GM12878 (cell line): ENCODE data around the gene IRF2BPL. TPM values are rescaled to one million over a fixed set of nuclear protein-coding genes. Genes with fewer than 3 reads are reported as not detected.

Experiments used
- BCL11A ChIP-seq: IDR thresholded peaks from 2 replicates; pipeline ENCODE4 v1.6.1; 2011; ENCODE audit warnings: low read depth, low read length
- CEBPB ChIP-seq, 2 experiments: fragments of 150-350 bp in 1 of 2; IDR thresholded peaks; 2 replicates each; pipeline ENCODE4 v1.6.1; 2012 to 2014; ENCODE audit warnings: low read depth in 2 of 2, low read length in 2 of 2, borderline replicate concordance in 1 of 2, inconsistent platforms in 1 of 2
- HDAC6 ChIP-seq: fragments of 200-600 bp; sonication (generic); IDR thresholded peaks from one replicate; pipeline ENCODE4 v1.8.0; 2017; ENCODE audit warnings: antibody characterized with exemption; ENCODE audit not compliant: unreplicated experiment
- NR2C1 ChIP-seq: fragments of 450-650 bp; IDR thresholded peaks from 2 replicates; pipeline ENCODE4 v1.6.1; 2017; ENCODE audit warnings: antibody characterized with exemption, mild to moderate bottlenecking, moderate library complexity
- NR2C2 ChIP-seq: IDR thresholded peaks from 2 replicates; pipeline ENCODE4 v1.6.1; 2011; ENCODE audit warnings: borderline replicate concordance, low read depth; ENCODE audit not compliant: control insufficient read depth, insufficient read length
- POU2F2 ChIP-seq: IDR thresholded peaks from 3 replicates; pipeline ENCODE4 v1.6.1; 2011; ENCODE audit warnings: low read depth, mild to moderate bottlenecking, low read length, borderline replicate concordance
- RBBP5 ChIP-seq: fragments of 200-600 bp; sonication (generic); conservative IDR thresholded peaks from 2 replicates; pipeline ENCODE4 v1.6.1; 2016
- RELB ChIP-seq: fragments of 450-650 bp; IDR thresholded peaks from 2 replicates; pipeline ENCODE4 v1.6.1; 2017; ENCODE audit warnings: low read depth, mild to moderate bottlenecking, moderate library complexity
- RFX5 ChIP-seq: IDR thresholded peaks from 2 replicates; pipeline ENCODE4 v1.6.1; 2011; ENCODE audit warnings: low read depth, low read length, improper control_type of control experiment
- TAF1 ChIP-seq: IDR thresholded peaks from 2 replicates; pipeline ENCODE4 v1.6.1; 2011; ENCODE audit warnings: mild to moderate bottlenecking, low read depth, low read length, borderline replicate concordance
- TARDBP ChIP-seq: IDR thresholded peaks from 2 replicates; pipeline ENCODE4 v1.6.1; 2016; ENCODE audit warnings: borderline replicate concordance
- polyA plus RNA-seq, 11 experiments: library from polyadenylated mRNA; depleted of rRNA in 4 of 11; unstranded in 6 of 11; stranded (reverse) in 5 of 11; fragments of >200 nt; fragmentation: Nextera tagmentation in 4 of 11; fragmentation: Illumina TruSeq in 1 of 11; extraction: Ambion mirVana in 4 of 11; extraction: Trizol in 1 of 11; gene quantifications; 1 replicate in 1 of 11; 2 replicates in 10 of 11; pipeline versions ENCODE4 v1.2.1 to v1.2.3, GENCODE V29; 2011 to 2016; ENCODE audit warnings: inconsistent platforms in 2 of 11, missing spikeins in 2 of 11, low read depth in 1 of 11
- total RNA-seq, 4 experiments: library from RNA; depleted of rRNA in 3 of 4; stranded (reverse); fragments of >200 nt in 3 of 4; fragmentation: Illumina TruSeq in 1 of 4; extraction: Trizol in 1 of 4; gene quantifications; 2 replicates each; pipeline versions ENCODE4 v1.2.1 to v1.2.3, GENCODE V29; 2013 to 2021
- TF ChIP-seq, protein P1 (sequence below): IDR thresholded peaks from 2 replicates; pipeline ENCODE4 v1.6.1; 2012; ENCODE audit warnings: mild to moderate bottlenecking, low read depth, low read length
- TF ChIP-seq, protein P2 (sequence below): fragments of 150-350 bp; IDR thresholded peaks from 2 replicates; pipeline ENCODE4 v1.6.1; 2016; ENCODE audit warnings: low read depth, low read length
- TF ChIP-seq, protein P3 (sequence below): fragments of 450-650 bp; IDR thresholded peaks from 2 replicates; pipeline ENCODE4 v1.6.1; 2017; ENCODE audit warnings: mild to moderate bottlenecking, moderate library complexity
- TF ChIP-seq, protein P4 (sequence below): IDR thresholded peaks from 2 replicates; pipeline ENCODE4 v1.6.1; 2011; ENCODE audit warnings: low read depth, low read length, improper control_type of control experiment, borderline replicate concordance

Gene IRF2BPL
- total and polyA plus RNA-seq, 10 of the 15 experiments (the other 5 are each of a cell fraction or from before 2014, with no cell fraction given): 1.2 to 34.5 (median 3.1) TPM

DNA sequence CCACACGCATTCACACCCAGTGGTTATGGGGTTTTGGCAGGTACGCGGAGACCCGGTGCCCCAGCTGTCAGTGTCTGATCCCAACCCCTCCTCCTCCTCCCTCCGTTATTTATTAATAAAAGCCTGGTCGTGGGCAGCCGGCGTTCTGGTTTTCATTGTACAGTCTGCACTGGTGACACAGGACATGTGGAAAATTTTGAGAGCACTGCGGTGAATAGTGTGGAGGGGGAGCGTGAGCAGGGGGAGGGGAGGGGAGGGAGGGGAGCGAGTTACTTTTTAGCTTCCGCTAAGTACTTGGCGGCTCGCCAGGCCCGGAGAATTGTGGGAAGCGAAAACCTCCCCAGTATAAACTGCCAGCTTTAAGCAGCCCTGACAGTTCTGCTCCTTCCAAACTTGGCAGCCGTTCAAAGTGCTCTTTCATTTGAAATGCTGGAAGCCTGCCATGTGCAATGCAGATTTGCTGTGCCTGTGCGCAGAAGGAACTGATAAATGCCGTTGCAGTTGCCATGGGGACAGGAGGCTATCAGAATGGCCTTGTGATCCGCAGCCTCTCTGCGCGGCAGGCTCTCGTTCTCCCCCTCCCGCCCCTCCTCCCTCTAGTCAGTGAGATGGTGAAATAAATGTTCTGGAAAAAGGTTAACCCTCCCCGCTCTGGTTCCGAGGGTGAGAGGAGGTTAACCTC lies 11.7 kb upstream of the IRF2BPL start (continued):
- TF ChIP-seq RFX5 (peak; percentile 49; the same call in 1 of the 2 replicates), NR2C2 (no peak), TARDBP (no peak), CEBPB (IDR thresholded peaks at IDR 0.05; ENCODE audit: borderline replicate concordance in 1 of 2, low read depth in 2 of 2, low read length in 2 of 2) (no peak), RELB (0 out of 2 replicates have a peak, but pooled peaks have one; percentile 74), BCL11A (peak; percentile 14; the same call in 1 of the 2 replicates), RBBP5 (no peak), HDAC6 (no peak), POU2F2 (no peak; the same call in 2 of the 3 replicates), NR2C1 (no peak), TAF1 (peak; percentile 75; the same call in 1 of the 2 replicates)
- TF ChIP-seq, protein P1, sequence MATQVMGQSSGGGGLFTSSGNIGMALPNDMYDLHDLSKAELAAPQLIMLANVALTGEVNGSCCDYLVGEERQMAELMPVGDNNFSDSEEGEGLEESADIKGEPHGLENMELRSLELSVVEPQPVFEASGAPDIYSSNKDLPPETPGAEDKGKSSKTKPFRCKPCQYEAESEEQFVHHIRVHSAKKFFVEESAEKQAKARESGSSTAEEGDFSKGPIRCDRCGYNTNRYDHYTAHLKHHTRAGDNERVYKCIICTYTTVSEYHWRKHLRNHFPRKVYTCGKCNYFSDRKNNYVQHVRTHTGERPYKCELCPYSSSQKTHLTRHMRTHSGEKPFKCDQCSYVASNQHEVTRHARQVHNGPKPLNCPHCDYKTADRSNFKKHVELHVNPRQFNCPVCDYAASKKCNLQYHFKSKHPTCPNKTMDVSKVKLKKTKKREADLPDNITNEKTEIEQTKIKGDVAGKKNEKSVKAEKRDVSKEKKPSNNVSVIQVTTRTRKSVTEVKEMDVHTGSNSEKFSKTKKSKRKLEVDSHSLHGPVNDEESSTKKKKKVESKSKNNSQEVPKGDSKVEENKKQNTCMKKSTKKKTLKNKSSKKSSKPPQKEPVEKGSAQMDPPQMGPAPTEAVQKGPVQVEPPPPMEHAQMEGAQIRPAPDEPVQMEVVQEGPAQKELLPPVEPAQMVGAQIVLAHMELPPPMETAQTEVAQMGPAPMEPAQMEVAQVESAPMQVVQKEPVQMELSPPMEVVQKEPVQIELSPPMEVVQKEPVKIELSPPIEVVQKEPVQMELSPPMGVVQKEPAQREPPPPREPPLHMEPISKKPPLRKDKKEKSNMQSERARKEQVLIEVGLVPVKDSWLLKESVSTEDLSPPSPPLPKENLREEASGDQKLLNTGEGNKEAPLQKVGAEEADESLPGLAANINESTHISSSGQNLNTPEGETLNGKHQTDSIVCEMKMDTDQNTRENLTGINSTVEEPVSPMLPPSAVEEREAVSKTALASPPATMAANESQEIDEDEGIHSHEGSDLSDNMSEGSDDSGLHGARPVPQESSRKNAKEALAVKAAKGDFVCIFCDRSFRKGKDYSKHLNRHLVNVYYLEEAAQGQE: no peak
- TF ChIP-seq, protein P2, sequence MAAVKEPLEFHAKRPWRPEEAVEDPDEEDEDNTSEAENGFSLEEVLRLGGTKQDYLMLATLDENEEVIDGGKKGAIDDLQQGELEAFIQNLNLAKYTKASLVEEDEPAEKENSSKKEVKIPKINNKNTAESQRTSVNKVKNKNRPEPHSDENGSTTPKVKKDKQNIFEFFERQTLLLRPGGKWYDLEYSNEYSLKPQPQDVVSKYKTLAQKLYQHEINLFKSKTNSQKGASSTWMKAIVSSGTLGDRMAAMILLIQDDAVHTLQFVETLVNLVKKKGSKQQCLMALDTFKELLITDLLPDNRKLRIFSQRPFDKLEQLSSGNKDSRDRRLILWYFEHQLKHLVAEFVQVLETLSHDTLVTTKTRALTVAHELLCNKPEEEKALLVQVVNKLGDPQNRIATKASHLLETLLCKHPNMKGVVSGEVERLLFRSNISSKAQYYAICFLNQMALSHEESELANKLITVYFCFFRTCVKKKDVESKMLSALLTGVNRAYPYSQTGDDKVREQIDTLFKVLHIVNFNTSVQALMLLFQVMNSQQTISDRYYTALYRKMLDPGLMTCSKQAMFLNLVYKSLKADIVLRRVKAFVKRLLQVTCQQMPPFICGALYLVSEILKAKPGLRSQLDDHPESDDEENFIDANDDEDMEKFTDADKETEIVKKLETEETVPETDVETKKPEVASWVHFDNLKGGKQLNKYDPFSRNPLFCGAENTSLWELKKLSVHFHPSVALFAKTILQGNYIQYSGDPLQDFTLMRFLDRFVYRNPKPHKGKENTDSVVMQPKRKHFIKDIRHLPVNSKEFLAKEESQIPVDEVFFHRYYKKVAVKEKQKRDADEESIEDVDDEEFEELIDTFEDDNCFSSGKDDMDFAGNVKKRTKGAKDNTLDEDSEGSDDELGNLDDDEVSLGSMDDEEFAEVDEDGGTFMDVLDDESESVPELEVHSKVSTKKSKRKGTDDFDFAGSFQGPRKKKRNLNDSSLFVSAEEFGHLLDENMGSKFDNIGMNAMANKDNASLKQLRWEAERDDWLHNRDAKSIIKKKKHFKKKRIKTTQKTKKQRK: no peak
- TF ChIP-seq, protein P3, sequence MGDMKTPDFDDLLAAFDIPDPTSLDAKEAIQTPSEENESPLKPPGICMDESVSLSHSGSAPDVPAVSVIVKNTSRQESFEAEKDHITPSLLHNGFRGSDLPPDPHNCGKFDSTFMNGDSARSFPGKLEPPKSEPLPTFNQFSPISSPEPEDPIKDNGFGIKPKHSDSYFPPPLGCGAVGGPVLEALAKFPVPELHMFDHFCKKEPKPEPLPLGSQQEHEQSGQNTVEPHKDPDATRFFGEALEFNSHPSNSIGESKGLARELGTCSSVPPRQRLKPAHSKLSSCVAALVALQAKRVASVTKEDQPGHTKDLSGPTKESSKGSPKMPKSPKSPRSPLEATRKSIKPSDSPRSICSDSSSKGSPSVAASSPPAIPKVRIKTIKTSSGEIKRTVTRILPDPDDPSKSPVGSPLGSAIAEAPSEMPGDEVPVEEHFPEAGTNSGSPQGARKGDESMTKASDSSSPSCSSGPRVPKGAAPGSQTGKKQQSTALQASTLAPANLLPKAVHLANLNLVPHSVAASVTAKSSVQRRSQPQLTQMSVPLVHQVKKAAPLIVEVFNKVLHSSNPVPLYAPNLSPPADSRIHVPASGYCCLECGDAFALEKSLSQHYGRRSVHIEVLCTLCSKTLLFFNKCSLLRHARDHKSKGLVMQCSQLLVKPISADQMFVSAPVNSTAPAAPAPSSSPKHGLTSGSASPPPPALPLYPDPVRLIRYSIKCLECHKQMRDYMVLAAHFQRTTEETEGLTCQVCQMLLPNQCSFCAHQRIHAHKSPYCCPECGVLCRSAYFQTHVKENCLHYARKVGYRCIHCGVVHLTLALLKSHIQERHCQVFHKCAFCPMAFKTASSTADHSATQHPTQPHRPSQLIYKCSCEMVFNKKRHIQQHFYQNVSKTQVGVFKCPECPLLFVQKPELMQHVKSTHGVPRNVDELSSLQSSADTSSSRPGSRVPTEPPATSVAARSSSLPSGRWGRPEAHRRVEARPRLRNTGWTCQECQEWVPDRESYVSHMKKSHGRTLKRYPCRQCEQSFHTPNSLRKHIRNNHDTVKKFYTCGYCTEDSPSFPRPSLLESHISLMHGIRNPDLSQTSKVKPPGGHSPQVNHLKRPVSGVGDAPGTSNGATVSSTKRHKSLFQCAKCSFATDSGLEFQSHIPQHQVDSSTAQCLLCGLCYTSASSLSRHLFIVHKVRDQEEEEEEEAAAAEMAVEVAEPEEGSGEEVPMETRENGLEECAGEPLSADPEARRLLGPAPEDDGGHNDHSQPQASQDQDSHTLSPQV: 0 out of 2 replicates have a peak, but pooled peaks have one; percentile 4
- TF ChIP-seq, protein P4, sequence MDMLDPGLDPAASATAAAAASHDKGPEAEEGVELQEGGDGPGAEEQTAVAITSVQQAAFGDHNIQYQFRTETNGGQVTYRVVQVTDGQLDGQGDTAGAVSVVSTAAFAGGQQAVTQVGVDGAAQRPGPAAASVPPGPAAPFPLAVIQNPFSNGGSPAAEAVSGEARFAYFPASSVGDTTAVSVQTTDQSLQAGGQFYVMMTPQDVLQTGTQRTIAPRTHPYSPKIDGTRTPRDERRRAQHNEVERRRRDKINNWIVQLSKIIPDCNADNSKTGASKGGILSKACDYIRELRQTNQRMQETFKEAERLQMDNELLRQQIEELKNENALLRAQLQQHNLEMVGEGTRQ: no peak; the same call in 1 of the 2 replicates
